HG02588 (cell line): ENCODE measurements around the gene TCF25.
"Not testable (repeated sequence)": the region's sequence is repeated elsewhere in the genome, so short reads cannot be mapped to it uniquely, and the experiment has no call there.

Experiments
- ATAC-seq: cut with Tn5 transposase; IDR thresholded peaks from one replicate; pipeline ENCODE4 v1.9.1; 2021; ENCODE audit warnings: mild to moderate bottlenecking, moderate library complexity; ENCODE audit not compliant: unreplicated experiment

TCF25 gene

GRCh38 chr16:89902980-89903379 lies 29.6 kb downstream of the TCF25 start:
- no peak for ATAC-seq

GRCh38 chr16:89903908-89904515 lies 30.6 kb downstream of the TCF25 start:
- ATAC-seq = no peak

- ATAC-seq = no peak
These were observed 31.5 kb downstream of the TCF25 start for GRCh38 chr16:89904606-89905510.

- ATAC-seq = no peak
These were observed 32.2 kb downstream of the TCF25 start for GRCh38 chr16:89905511-89906139.

- no peak for ATAC-seq
These were observed 33.0 kb downstream of the TCF25 start for GRCh38 chr16:89906140-89907025.

- no peak for ATAC-seq
These were observed 33.8 kb downstream of the TCF25 start for GRCh38 chr16:89907055-89907814.

GRCh38 chr16:89908236-89908635 lies 34.8 kb downstream of the TCF25 start:
- ATAC-seq = no peak

- ATAC-seq = no peak
These were observed 36.7 kb downstream of the TCF25 start for GRCh38 chr16:89909777-89910716.

GRCh38 chr16:89910717-89911354 lies 37.4 kb downstream of the TCF25 start:
- no peak for ATAC-seq

- no peak for ATAC-seq
These were observed 38.0 kb downstream of the TCF25 start for GRCh38 chr16:89911375-89911774.

- no peak for ATAC-seq
These were observed 38.8 kb downstream of the TCF25 start for GRCh38 chr16:89912143-89912542.

GRCh38 chr16:89912627-89913026 lies 39.2 kb downstream of the TCF25 start:
- ATAC-seq = no peak

- no peak for ATAC-seq
These were observed 40.3 kb downstream of the TCF25 start for GRCh38 chr16:89913408-89914387.

- not testable (repeated sequence) for ATAC-seq
These were observed 41.4 kb downstream of the TCF25 start for GRCh38 chr16:89914642-89915285.

GRCh38 chr16:89915303-89916232 lies 42.2 kb downstream of the TCF25 start:
- ATAC-seq = no peak
